Occipital lobe (tissue), 2 donors: ENCODE data around the gene CYP24A1. TPM values are rescaled to one million over a fixed set of nuclear protein-coding genes. Genes with fewer than 3 reads are reported as not detected.

Experiments
- DNase-seq: peaks from one replicate; lab custom pipeline; 2025; lab: John Stamatoyannopoulos, UW
- total RNA-seq: library from RNA; depleted of rRNA; stranded (reverse); fragments of >200 nt; gene quantifications from one replicate; pipeline ENCODE4 v1.2.3, GENCODE V29; 2014

Gene CYP24A1
- not detected for total RNA-seq

DNA sequence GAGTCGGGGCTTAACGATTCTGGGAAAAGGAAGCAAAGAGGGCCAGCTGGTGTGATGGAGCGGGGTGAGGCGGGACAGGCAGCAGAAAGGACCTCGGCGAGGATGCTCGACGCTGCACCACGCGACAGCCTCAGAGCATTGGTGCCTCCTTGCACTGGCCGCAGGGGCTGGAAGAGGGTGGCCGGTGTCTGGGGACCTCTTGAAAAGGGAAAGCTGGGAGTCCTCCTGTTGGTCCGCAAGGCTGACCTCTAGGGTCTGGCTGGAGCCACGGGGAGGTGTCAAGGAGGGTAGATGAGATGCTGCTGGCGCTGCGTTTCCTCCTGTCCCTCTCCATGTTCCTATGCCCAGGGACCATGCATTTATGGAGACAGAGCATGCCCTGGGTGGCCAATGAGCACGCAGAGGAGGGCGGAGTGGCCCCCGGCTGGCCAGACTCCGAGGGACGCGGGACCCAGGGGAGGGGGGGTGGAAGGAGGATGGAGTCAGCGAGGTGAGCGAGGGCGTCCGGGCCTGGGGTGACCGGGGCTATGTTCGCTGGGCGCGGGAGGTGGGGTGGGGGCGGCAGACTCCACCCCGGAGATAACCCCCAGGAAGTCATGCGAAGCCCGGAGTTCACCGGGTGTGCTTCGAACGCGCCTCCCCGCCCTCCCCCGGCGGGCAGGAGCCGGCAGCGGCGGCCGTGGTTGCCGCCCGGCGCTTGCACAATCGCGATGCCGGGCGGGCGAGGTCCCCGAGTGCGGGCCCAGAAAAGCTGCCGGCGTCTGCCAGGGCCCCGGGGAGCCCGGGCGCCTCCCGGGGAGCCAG is at the start of gene CYP24A1:
TSS of gene CYP24A1 (minus strand) at position 334 of the 804 bp plus-strand sequence. CDS start 407 bp downstream, outside the sequence.
- no peak for DNase-seq

- no peak for DNase-seq
Observed at GRCh38 chr20:54223285-54223684, 49.5 kb upstream of the CYP24A1 start.

- no peak for DNase-seq
Observed at GRCh38 chr20:54221996-54222890, 48.5 kb upstream of the CYP24A1 start.

GRCh38 chr20:54221353-54221752 is 47.6 kb upstream of the CYP24A1 start:
- DNase-seq, result no peak

DNA sequence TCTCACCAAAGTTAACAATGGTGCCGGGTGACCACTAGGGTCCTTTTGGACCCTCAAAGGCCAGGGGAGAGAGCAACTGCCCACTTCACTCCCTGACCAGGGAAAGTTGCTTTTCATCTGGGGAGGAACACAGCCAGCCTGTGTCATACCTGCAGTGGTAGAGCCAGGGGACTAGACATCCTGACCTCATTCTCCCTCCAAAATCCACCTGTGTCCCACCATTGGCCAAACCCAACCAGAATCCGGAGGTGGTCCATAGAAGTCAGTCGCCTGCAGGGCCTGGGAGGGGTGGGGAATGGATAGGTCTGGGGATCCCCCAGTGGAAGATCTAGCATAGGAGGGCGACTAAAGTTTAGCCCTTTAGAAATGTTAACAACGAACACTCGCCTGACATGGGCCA is 46.9 kb upstream of the CYP24A1 start:
- no peak for DNase-seq

DNA sequence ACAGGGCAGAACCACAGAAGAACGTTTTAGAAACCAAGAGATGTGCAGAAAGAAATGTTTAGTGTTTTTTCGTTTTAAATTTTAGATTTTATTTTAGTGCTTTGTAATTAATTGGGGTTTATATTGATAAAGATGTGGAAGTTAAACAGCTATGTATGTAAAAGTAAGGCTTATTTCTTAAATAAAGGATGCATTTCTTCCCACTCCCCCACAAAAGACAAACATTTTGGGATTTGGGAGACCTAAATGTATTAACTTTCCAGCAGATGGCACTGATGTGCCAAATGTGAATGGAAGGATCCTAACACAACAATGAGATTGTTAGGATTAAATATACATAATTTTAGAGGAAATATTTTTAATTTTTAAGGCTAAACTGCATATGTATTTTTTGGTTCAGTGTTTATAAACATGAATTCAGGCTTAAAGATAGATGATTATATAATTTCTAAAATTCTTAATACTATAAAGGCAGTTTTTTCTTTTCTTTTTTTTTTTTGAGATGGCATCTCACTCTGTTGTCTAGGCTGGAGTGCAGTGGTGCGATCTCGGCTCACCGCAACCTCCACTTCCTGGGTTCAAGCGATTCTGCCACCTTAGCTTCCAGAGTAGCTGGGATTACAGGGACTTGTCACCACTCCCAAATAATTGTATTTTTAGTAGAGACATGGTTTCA is 46.1 kb upstream of the CYP24A1 start:
- DNase-seq, result no peak

DNA sequence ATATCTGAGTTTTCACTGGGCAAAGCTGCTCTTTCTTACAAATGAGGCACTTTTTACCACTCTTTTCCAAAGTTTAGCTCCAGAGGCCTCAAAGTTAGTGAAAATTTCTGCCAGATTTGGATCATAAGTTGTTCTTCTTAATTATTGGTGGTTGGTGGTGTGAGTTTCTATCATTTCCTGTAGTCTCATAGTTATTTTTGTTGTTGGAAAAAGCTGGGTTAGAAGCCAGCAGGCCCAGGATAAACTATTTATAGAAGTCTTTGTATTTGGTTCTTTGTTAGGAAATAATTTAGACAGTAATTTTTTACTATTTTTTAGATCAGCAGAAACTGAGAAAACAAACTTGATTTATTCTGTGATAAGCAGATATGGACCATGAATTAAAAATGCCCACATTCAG is 44.7 kb upstream of the CYP24A1 start:
- DNase-seq, result no peak

- DNase-seq, result no peak
Observed at GRCh38 chr20:54217762-54218161, 44.0 kb upstream of the CYP24A1 start.

- no peak for DNase-seq
Observed at GRCh38 chr20:54215157-54215789, 41.5 kb upstream of the CYP24A1 start.

DNA sequence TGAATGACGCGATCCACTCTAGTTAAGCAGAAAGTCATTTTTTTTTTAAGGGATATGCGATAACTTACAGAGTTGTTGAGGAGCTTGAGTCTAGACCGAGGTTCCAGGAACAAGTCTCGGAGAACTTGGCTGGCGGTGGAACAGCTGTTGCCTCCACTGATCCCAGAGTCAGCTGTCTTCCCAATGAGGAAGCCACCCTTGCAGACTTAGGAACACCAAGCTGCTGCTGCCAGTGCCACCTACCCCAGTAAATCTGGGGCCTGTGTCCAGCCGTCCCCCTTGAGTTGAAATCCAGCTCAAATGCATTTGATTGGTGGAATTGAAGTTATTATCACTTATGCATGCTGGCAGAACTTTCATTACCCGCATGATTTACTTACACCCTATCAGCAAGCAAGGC is 40.8 kb upstream of the CYP24A1 start:
- no peak for DNase-seq

DNA sequence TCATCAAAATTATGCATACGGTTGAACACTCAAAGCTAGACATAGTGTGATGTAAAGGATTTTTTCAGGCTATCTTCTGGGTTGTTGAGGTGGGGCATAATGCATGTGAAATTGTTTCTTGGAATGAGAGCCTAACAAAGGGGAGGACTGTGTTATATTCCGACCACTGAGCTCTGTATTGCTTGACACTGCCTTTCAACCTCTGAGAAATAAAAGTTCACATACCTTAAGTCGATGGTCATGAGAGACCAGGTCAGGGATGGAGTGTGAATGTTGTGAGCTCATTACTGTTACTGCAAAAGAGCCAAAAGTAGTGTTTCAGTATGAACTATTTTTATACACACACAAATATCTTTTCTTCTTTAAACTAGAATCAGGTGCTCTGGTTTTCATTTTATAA is 39.1 kb upstream of the CYP24A1 start:
- DNase-seq, result no peak

- DNase-seq, result no peak
Observed at GRCh38 chr20:54212226-54212625, 38.4 kb upstream of the CYP24A1 start.

- no peak for DNase-seq
Observed at GRCh38 chr20:54209216-54209813, 35.5 kb upstream of the CYP24A1 start.

GRCh38 chr20:54208548-54209176 is 34.9 kb upstream of the CYP24A1 start:
- DNase-seq, result no peak

- DNase-seq, result peak; percentile 74
Observed at GRCh38 chr20:54207743-54208547, 34.2 kb upstream of the CYP24A1 start, which contains the start of gene PFDN4. PFDN4 (plus strand) TSS chr20:54208087; CDS start chr20:54208101, 14 bp downstream.

- no peak for DNase-seq
Observed at GRCh38 chr20:54207053-54207742, 33.4 kb upstream of the CYP24A1 start.

DNA sequence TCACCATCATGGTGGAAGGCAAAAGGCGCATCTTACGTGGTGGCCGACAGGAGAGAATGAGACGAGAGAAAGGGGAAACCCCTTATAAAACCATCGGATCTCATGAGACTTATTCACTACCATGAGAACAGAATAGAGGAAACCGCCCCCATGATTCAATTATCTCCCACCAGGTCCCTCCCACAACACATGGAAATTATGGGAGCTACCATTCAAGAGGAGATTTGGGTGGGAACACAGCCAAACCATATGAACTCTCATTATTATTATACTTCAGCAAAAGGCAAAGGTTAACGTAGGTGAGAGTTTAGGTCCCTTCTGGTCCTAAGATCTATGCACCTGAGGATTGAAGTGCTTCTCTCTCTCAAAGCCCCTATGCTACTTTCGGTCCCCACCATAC is 31.7 kb upstream of the CYP24A1 start:
- DNase-seq, result no peak

DNA sequence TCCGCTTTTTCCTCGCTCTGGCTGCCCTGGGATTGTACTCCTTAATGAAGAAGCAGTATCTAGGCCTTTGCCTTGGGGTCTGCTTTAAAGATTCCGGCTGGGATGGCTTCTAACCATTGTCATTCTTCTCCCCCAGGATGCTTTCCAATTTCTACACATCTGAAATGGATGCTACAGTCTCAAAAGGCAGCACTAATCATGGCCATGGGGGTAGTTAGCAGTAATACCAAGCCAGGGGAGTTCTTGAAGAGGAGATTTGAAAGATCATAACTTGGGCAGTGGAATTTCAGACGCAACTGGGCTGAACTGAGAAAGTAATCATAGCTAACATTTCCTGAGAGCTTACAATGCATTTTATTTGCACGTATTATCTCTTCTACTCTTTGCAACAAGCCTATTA is 30.7 kb upstream of the CYP24A1 start:
- DNase-seq, result no peak

DNA sequence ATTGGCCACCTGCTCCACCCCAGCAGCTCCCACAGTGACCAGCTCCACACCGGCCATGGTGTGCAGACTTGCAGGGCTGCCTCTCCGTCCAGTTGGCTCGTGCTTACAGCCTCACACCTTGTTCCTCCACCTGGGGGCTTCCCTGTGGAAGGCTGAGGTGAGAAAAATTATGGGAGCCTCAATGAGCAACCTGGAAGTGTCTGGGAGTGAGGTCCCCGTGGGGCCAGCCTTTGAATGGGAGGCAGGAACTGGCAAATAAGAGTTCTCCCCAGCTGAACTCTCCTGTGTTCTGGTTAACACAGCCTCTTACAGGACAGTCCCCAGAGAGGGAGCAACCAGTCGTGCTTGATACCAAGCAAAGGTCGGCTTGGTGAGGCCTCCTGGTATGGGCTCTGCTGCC is 30.3 kb upstream of the CYP24A1 start:
- no peak for DNase-seq
